HS-5 (cell line): ENCODE results near the gene SGF29.
A peak's percentile ranks its signal among the peaks of the same experiment; 100 is the strongest.
"Not testable (repeated sequence)": the region's sequence is repeated elsewhere in the genome, so short reads cannot be mapped to it uniquely, and the experiment has no call there.

Experiments
- DNase-seq: peaks from one replicate; pipeline ENCODE4 v3.0.0-alpha.2; 2012; ENCODE audit warnings: low read depth

The SGF29 gene

GRCh38 chr16:28612359-28613280 lies 58.9 kb downstream of the SGF29 start:
- DNase-seq: not testable (repeated sequence)

- DNase-seq: not testable (repeated sequence)
These were observed 60.2 kb downstream of the SGF29 start for GRCh38 chr16:28613912-28614311.

GRCh38 chr16:28614561-28614960 lies 60.8 kb downstream of the SGF29 start:
- DNase-seq: not testable (repeated sequence)

GRCh38 chr16:28615486-28616223 lies 61.9 kb downstream of the SGF29 start:
- DNase-seq: not testable (repeated sequence)

DNA sequence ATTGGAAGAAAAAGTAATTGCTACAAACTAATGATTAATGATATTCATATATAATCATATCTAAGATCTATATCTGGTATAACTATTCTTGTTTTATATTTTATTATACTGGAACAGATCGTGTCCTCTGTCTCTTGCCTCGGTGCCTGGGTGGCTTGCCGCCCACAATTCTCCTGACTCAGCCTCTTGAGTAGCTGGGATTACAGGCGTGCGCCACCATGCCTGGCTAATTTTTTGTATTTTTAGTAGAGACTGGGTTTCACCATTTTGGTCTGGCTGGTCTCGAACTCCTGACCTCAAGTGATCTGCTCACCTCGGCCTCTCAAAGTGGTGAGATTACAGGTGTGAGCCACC lies 62.5 kb downstream of the SGF29 start:
- not testable (repeated sequence) for DNase-seq

DNA sequence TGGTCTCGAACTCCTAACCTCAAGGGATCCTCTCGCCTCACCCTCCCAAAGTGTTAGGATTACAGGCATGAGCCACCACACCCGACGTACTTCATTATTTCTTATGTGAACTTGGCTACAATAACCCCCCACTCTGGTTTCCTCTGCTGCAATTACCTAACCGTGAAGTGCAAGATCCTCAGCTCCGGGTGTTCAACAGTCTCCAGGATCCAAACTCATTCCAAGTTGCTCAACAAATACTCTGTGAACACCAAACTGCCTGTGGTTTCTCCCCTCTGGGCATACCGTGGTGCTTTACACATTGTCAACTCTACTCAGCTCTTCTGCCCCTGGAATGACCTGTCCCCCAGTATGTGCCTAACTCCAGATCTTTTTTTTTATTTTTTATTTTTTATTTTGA lies 62.9 kb downstream of the SGF29 start:
- no peak for DNase-seq

- DNase-seq: no peak
These were observed 64.2 kb downstream of the SGF29 start for GRCh38 chr16:28617874-28618273.

DNA sequence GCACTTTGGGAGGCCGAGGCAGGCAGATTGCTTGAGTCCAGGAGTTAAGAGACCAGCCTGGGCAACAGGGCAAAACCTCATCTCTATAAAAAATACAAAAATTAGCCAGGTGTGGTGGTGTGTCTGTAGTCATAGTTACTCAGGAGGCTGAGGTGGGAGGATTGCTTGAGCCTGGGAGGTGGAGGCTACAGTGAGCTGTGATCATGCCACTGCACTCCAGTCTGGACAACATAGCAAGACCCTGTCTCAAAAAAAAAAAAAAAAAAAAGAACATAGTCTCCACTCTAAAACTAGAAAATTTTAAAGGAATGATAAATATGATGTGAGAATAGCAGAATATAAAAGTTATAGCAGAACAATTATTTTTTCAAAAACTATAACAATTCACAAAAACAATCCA lies 66.6 kb downstream of the SGF29 start:
- not testable (repeated sequence) for DNase-seq

DNA sequence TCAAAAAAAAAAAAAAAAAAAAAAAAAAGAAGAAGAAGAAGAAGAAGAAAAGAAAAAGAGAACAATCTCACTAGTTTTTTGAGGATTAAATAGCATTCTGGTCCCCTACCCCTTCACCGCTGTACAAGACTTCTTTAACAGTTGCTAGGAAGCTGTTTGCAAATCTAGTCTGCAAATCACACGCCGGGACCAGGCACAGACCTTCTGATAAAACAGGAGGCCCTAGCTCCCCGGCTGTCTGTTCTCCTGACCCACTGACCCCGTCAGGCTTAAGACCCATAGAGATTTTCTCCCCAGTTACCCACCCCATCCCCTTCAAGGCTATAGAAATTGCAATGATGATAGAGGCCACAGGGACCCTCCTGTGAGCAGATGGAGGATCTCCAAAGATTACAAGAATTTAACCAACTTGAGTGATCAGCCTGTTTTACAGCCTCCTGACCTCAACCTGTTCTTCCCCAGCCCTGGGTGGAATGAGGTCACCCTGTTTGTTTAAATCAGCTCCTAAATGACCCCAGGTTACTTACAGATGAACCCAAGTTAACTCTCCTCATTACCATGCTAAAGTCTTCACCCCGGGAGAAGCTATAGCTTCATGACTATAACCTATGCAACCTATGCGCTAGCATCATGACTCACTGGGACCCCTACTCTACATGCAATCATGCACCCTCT lies 67.9 kb downstream of the SGF29 start:
- DNase-seq: no peak

DNA sequence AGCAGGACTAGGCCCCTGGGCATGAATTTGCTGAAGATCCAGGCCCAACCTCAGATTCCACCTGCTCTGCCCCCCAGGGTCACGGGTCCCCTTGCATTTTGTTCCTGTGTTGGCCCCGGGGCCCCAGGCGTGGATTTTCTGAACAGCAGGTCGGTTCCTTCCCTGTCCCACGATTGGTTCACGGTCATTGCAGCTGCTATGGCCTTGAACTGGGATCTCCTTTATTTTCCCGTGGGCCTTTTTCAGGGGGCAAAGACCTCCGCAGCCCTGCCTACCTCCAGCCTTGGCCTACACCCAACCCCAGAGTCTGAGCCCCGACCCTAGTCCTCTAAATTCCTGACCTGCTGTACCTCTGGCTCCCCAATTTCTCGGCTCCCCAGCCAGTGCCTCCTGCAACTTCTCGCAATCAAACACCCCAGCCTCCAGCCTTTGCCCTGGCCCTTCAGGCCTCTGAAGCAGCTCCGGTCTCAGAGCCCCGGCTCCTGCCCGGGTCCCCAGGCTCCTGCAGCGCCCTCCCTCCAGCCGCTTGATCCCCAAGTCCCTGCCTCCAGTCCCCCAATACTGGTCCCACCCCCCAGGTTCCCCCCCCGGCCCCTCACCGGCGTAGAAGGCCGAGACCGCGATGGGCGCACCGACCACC lies 68.9 kb downstream of the SGF29 start:
- not testable (repeated sequence) for DNase-seq

- DNase-seq: no peak
These were observed 69.5 kb downstream of the SGF29 start for GRCh38 chr16:28623172-28623711.

- not testable (repeated sequence) for DNase-seq
These were observed 77.2 kb downstream of the SGF29 start for GRCh38 chr16:28630905-28631304.

GRCh38 chr16:28636093-28636823 lies 82.5 kb downstream of the SGF29 start:
- peak; percentile 74 for DNase-seq

DNA sequence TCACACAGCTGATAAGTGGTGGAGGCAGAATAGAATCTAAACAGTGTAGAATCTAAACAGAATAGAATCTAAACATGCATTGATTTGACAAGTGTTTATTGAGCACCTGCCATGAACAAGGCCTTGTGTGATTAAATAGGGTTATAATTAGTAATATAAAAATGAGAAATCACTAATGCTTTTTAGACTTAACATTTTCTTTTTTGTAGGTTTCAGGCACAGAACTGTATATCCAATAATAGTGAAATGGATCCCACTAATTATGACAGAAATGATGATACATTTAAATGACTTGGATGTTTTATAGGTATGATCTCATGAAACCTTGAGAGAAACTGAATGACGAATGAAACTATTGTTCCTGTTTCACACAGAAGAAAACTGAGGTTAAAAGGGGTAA lies 84.0 kb downstream of the SGF29 start, which contains the start of gene NPIPB8:
Gene NPIPB8, plus strand, starts transcription at position 301 of the 400 bp plus-strand sequence. CDS start 296 bp downstream, outside the sequence.
- DNase-seq: not testable (repeated sequence)

- not testable (repeated sequence) for DNase-seq
These were observed 84.6 kb downstream of the SGF29 start for GRCh38 chr16:28638359-28638758.

GRCh38 chr16:28639959-28640358 lies 86.2 kb downstream of the SGF29 start:
- not testable (repeated sequence) for DNase-seq
